Endothelial cell of umbilical vein (primary cell): ENCODE data around the gene MFAP2. TPM values are rescaled to one million over a fixed set of nuclear protein-coding genes. Genes with fewer than 3 reads are reported as not detected.

ENCODE experiments used
- BruUV-seq: library from RNA; stranded (reverse); fragments of 400-500 nt; replicated peaks from 2 replicates; lab custom pipeline; 2021; lab: Mats Ljungman, UMichigan
- CTCF ChIA-PET: fragments of 300-600, 350-600 bp; sonication (Branson Sonifier 250); formaldehyde crosslinking; loops from one replicate; lab custom pipeline; 2021; ENCODE audit warnings: antibody characterized with exemption, inconsistent platforms; lab: Charles Lee
- POLR2A ChIA-PET: fragments of 300-600, 350-600 bp; sonication (Branson Sonifier 250); formaldehyde crosslinking; loops from one replicate; lab custom pipeline; 2021; ENCODE audit warnings: antibody characterized with exemption, inconsistent platforms; lab: Charles Lee
- DNase-seq: peaks from one replicate; pipeline ENCODE4 v3.0.0-alpha.2; 2011; ENCODE audit warnings: low read depth, low spot score
- FAIRE-seq: peaks from 2 replicates; lab custom pipeline; 2011; peaks lifted over from hg19 to GRCh38; lab: Jason Lieb, UNC
- H2AFZ ChIP-seq: 2 replicates; pipeline ENCODE4 v1.6.0; 2012; ENCODE audit warnings: low read depth, low read length, control low read depth, inconsistent platforms
- H3K27ac ChIP-seq: 2 replicates; pipeline ENCODE4 v1.5.1; 2011; ENCODE audit warnings: low read depth, mild to moderate bottlenecking, control low read depth, low read length, moderate library complexity; ENCODE audit not compliant: insufficient read depth
- H3K27me3 ChIP-seq, 2 experiments: 2 replicates each; pipeline versions ENCODE4 v1.6.0 to v1.6.1; 2011; ENCODE audit warnings: low read length in 2 of 2, mixed read lengths in 1 of 2; ENCODE audit not compliant: control insufficient read depth in 2 of 2, insufficient read depth in 2 of 2
- H3K36me3 ChIP-seq, 2 experiments: 2 replicates in 1 of 2; 3 replicates in 1 of 2; pipeline ENCODE4 v1.5.1; 2011; ENCODE audit warnings: low read length in 2 of 2, mild to moderate bottlenecking in 1 of 2, moderate library complexity in 1 of 2; ENCODE audit not compliant: control insufficient read depth in 2 of 2, insufficient read depth in 2 of 2; ENCODE audit errors: extremely low read depth in 1 of 2
- H3K4me1 ChIP-seq: 3 replicates; pipeline ENCODE4 v1.5.1; 2011; ENCODE audit warnings: mild to moderate bottlenecking, low read length; ENCODE audit not compliant: control insufficient read depth, insufficient read depth; ENCODE audit errors: extremely low read depth
- H3K4me2 ChIP-seq: 2 replicates; pipeline ENCODE4 v1.6.1; 2011; ENCODE audit warnings: low read length, control low read depth, mixed read lengths; ENCODE audit not compliant: insufficient read depth
- H3K4me3 ChIP-seq, 3 experiments: fragments of 200-600 bp in 1 of 3; sonication (generic), shearing (Covaris generic) in 1 of 3; replicated peaks in 1 of 3; 2 replicates each; pipeline ENCODE4 v1.5.1; 2011 to 2016; ENCODE audit warnings: control low read depth in 3 of 3, low read length in 3 of 3, mild to moderate bottlenecking in 2 of 3, inconsistent platforms in 1 of 3, low read depth in 1 of 3, moderate library complexity in 1 of 3; ENCODE audit not compliant: insufficient read depth in 1 of 3
- H3K79me2 ChIP-seq: 2 replicates; pipeline ENCODE4 v1.6.0; 2012; ENCODE audit warnings: low read length, inconsistent platforms; ENCODE audit not compliant: control insufficient read depth, insufficient read depth
- H3K9ac ChIP-seq: replicated peaks from 2 replicates; pipeline ENCODE3; 2011; ENCODE audit warnings: low read length, control low read depth; ENCODE audit not compliant: insufficient read depth; ENCODE audit errors: extremely low read depth
- H3K9me1 ChIP-seq: replicated peaks from 3 replicates; pipeline ENCODE4 v1.6.0; 2011; ENCODE audit warnings: mild to moderate bottlenecking, low read length; ENCODE audit not compliant: control insufficient read depth, insufficient read depth; ENCODE audit errors: extremely low read depth
- H3K9me3 ChIP-seq: replicated peaks from 2 replicates; pipeline ENCODE4 v1.5.1; 2012; ENCODE audit warnings: low read length, inconsistent platforms; ENCODE audit not compliant: control insufficient read depth, insufficient read depth
- H4K20me1 ChIP-seq: replicated peaks from 2 replicates; pipeline ENCODE3; 2011; ENCODE audit warnings: mild to moderate bottlenecking, low read length; ENCODE audit not compliant: control insufficient read depth, insufficient read depth; ENCODE audit errors: extremely low read depth
- CTCF ChIP-seq, 2 donors: IDR thresholded peaks; 1 replicate in 1 of 2; 2 replicates in 1 of 2; pipeline ENCODE4 v1.5.1; 2011; ENCODE audit warnings: low read length in 2 of 2, mild to moderate bottlenecking in 2 of 2, moderate library complexity in 2 of 2, control low read depth in 1 of 2, inconsistent platforms in 1 of 2, low read depth in 1 of 2; ENCODE audit not compliant: insufficient read depth in 1 of 2; ENCODE audit errors: extremely low read depth in 1 of 2
- EZH2 ChIP-seq: IDR thresholded peaks from 2 replicates; pipeline ENCODE4 v1.6.1; 2012; ENCODE audit warnings: borderline replicate concordance, low read depth, mild to moderate bottlenecking, moderate library complexity, low read length, inconsistent platforms; ENCODE audit not compliant: severe bottlenecking
- MYC ChIP-seq: IDR thresholded peaks from one replicate; pipeline ENCODE4 v1.6.1; 2011; ENCODE audit warnings: mild to moderate bottlenecking, low read depth, low read length
- dilution Hi-C: fragments of 300-500 bp; cut with MboI; formaldehyde crosslinking; loops from one replicate; pipeline ENCODE4 v1.15.0; 2019; ENCODE audit warnings: low sequenced_read_pairs; ENCODE audit not compliant: extremely low pct_ligation_motif_present
- intact Hi-C: fragments of 100-400 bp; cut with micrococcal nuclease; formaldehyde crosslinking; loops from one replicate; pipeline ENCODE4 v1.10.0; 2022
- polyA plus RNA-seq, 4 experiments: library from polyadenylated mRNA; depleted of rRNA in 3 of 4; stranded (reverse) in 3 of 4; unstranded in 1 of 4; fragments of >200 nt; gene quantifications; 2 replicates each; pipeline versions ENCODE4 v1.2.1 to v1.2.3, GENCODE V29; 2011 to 2012; ENCODE audit warnings: missing spikeins in 1 of 4
- total RNA-seq: library from RNA; stranded (reverse); gene quantifications from 2 replicates; pipeline ENCODE4 v1.2.3, GENCODE V29; 2021
- TF ChIP-seq, protein P1 (sequence below): IDR thresholded peaks from 2 replicates; pipeline ENCODE4 v1.6.1; 2011; ENCODE audit not compliant: insufficient read depth, insufficient read length

Gene MFAP2
- total and polyA plus RNA-seq, 2 donors (not counting 3 experiments of a cell fraction or from before 2014, with no cell fraction given) = 37.9 to 138 TPM

DNA sequence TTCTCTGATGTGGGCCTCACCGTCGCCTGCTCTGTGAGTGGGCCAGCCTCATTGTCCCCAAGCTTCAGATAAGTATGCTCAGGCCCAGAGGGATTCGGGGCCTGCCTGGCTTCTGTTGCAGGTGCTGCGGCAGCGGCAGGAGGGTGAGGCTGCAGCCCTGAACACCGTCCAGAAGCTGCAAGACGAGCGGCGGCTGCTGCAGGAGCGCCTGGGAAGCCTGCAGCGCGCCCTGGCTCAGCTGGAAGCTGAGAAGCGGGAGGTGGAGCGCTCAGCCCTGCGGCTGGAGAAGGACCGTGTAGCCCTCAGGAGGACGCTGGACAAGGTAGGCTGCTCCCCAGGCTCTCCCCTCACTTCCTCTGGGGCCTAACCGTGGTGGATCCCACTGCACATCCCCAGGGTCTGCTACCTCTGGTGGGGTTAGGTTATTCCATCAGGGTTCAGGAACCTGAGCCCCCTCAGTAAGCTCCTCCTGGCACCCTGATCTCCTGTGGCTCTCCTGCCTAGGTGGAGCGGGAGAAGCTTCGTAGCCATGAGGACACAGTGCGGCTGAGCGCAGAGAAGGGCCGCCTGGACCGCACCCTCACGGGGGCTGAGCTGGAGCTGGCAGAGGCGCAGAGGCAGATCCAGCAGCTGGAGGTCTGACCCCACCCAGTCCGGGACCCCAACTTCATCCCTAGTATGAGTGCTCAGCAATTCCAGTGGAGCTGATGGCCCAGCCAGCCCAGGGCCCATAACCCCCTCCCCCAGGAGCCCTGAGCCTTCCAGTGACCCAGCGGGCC lies 10.1 kb downstream of the MFAP2 start:
- TF ChIP-seq, protein P1, sequence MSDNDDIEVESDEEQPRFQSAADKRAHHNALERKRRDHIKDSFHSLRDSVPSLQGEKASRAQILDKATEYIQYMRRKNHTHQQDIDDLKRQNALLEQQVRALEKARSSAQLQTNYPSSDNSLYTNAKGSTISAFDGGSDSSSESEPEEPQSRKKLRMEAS = no peak
- TF ChIP-seq CTCF (IDR thresholded peaks at IDR 0.05; ENCODE audit: extremely low read depth in 1 of 2, insufficient read depth in 1 of 2, low read depth in 1 of 2, low read length in 2 of 2) = no peak
- TF ChIP-seq MYC = no peak
- TF ChIP-seq EZH2 = no peak
- H3K27me3 ChIP-seq = no peaks in the 10 kb centered on the region
- H3K9me1 ChIP-seq = no peaks in the 10 kb centered on the region
- CTCF ChIA-PET = interaction anchor here (1.1 to 1.6 kb wide), 2 partner anchors 10 to 15 kb away, joined by 4 to 11 read pairs; no protein-coding TSS in a partner anchor
- peaks cover 11% of the 10 kb centered on the region for H3K4me1 ChIP-seq
- DNase-seq = no peak
- H3K36me3 ChIP-seq = peaks cover 0 to 16% of the 10 kb centered on the region in 2 experiments
- no peaks in the 10 kb centered on the region for H4K20me1 ChIP-seq
- FAIRE-seq = no peak
- H3K79me2 ChIP-seq = no peaks in the 10 kb centered on the region
- no peak overlapping the region for H2AFZ ChIP-seq
- H3K4me3 ChIP-seq = no peak overlapping the region
- H3K9ac ChIP-seq = no peak overlapping the region
- POLR2A ChIA-PET = interaction anchor here (0.6 kb wide), 1 partner anchor 58 kb away, joined by 4 read pairs; no protein-coding TSS in a partner anchor
- H3K4me2 ChIP-seq = no peak overlapping the region
- dilution Hi-C loops (no loop called here), intact Hi-C loops (no loop called here)
- BruUV-seq = no TSS peak
- no peak overlapping the region for H3K27ac ChIP-seq
- no peaks in the 10 kb centered on the region for H3K9me3 ChIP-seq
